OCI-LY1 (cell line): ENCODE measurements around the gene ATR.

Source experiments
- CTCF ChIP-seq: fragments of 200-600 bp; sonication (generic), shearing (Covaris generic); IDR thresholded peaks from 2 replicates; pipeline ENCODE4 v1.5.1; 2017; ENCODE audit warnings: mild to moderate bottlenecking, antibody characterized with exemption, low read length, moderate library complexity, mixed read lengths
- EZH2 ChIP-seq: fragments of 200-600 bp; sonication (generic), shearing (Covaris generic); IDR thresholded peaks from 2 replicates; pipeline ENCODE4 v1.8.0; 2017; ENCODE audit warnings: borderline replicate concordance, mixed run types, mild to moderate bottlenecking, antibody characterized with exemption, low read length, moderate library complexity, mixed read lengths

- TF ChIP-seq CTCF: no peak
- no peak for TF ChIP-seq EZH2
Measured at GRCh38 chr3:142523921-142524566, 54.5 kb downstream of the ATR start.
